Activated naive CD4-positive, alpha-beta T cell treated with Interleukin-2 at 50 U/mL for 16 hours (primary cell): ENCODE measurements around the gene ECM1.
A peak's percentile ranks its signal among the peaks of the same experiment; 100 is the strongest.

ENCODE experiments used
- DNase-seq: peaks from one replicate; pipeline ENCODE4 v3.0.0-alpha.2; 2020

The ECM1 gene

GRCh38 chr1:150507912-150508864 lies at the start of gene ECM1:
Gene ECM1, plus strand, starts transcription at chr1:150508109. Its CDS starts 101 bp downstream, at chr1:150508210.
- DNase-seq, result no peak

- peak; percentile 73 for DNase-seq
These were observed 43.5 kb upstream of the ECM1 start for GRCh38 chr1:150464422-150464826.

GRCh38 chr1:150466964-150467363 lies 40.9 kb upstream of the ECM1 start:
- DNase-seq, result no peak

GRCh38 chr1:150469291-150469690 lies 38.6 kb upstream of the ECM1 start:
- no peak for DNase-seq

DNA sequence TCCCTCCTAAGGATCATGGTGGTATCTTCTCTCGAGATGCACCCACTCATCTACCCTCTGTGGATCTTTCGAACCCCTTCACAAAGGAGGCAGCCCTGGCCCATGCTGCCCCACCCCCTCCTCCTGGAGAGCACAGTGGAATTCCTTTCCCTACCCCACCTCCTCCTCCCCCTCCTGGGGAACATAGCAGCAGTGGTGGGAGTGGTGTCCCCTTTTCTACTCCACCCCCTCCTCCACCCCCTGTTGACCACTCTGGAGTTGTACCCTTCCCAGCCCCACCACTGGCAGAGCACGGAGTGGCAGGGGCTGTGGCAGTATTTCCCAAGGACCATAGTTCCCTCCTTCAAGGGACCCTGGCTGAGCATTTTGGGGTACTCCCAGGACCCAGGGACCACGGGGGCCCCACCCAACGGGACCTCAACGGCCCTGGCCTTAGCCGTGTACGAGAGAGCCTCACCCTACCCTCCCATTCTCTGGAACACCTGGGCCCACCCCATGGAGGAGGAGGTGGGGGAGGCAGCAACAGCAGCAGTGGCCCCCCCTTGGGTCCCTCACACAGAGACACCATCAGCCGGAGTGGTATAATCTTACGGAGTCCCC lies 35.2 kb upstream of the ECM1 start:
- no peak for DNase-seq

DNA sequence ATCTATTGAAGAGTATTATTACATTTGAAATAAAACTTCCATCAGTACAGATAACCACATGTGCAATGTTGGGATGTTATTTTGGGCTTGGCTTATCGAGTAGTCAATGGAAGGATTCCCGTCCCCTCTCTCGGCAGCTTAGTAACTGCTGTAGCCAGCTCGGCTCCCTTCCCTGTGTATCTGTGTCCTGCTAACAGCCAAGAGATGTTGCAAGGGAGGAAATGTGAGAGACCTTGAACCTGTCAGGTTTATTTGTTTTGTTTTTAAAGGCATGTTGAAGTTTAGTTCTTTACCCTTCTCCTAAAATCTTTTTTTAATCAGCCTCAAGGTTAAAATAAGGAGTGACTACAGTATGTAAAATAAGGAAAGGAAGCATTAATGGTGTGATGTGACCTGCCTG lies 34.2 kb upstream of the ECM1 start:
- DNase-seq, result no peak

- DNase-seq, result no peak
These were observed 33.0 kb upstream of the ECM1 start for GRCh38 chr1:150474869-150475268.

DNA sequence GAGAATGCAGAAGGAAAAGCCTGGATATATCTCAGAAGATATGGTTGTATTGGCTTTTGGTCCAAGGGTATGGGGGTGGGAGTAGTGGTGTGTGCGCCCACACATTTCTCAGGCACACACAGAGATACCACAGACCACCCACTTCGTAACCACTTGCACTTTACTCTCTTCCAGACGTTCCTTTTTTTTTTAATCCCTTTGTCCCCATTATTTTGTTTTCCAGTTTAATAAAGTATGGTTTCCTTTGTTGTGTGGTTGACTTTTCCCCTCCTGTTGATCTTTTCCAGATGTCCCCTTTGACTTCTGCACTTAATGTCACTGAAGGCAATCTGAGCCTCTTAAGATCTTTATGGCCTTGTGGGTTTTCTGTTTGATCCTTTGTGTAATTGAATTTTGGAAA lies 31.2 kb upstream of the ECM1 start:
- no peak for DNase-seq

DNA sequence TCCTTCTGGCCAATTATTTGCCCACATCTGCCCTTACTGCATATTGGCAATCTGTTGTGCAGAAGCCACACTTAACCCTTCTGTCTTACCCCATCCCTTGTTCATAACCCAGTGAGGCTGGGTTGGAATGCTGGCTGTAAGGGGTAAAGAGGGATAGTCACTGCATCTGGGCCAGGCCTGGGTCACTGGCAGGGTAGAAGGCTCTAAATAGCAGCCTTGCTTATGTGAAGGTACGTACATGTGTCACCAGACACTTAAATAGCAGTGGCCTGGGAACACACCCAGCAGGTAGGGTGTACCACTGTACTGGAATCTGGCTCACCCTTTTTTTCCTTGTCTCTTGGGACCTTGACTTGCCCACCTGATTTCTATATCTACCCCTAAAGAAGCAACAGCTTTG lies 30.6 kb upstream of the ECM1 start:
- DNase-seq, result no peak

DNA sequence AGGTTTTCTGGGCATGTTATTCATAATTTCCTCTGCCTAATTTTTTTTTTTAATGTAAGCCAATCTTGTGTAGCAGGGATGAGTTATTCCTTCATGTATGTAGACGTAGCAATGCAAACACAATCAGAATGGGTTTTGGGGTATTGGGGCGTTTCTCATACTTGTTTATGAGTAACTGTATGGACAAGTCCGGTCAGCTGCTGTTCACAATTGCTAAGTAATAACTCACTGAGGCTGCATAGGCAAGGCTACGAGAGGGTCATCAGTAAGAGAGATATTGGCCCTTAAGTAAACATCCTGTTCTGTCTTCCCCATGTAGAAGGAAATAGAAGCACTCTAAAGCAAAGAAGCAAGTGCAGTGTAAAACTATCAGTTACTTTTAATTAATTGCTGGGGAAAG lies 30.2 kb upstream of the ECM1 start:
- no peak for DNase-seq

DNA sequence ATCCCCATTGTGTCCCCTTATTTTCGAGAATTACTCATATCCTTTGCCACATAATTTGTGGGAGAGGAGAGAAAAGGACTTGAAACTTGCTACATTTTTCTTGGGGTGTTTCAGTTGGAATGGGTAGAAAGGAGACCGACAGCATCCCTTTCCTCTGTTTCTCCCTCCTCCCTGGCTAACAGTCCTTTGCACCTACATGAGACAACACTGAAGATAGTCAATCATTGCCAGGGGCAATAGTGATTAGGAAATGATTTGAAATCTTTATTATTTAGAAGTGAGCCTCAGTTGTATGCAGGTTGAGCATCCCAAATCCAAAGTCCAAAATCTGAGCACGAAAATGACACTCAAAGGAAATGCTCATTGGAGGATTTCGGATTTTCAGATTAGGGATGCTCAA lies 28.5 kb upstream of the ECM1 start:
- DNase-seq, result no peak

DNA sequence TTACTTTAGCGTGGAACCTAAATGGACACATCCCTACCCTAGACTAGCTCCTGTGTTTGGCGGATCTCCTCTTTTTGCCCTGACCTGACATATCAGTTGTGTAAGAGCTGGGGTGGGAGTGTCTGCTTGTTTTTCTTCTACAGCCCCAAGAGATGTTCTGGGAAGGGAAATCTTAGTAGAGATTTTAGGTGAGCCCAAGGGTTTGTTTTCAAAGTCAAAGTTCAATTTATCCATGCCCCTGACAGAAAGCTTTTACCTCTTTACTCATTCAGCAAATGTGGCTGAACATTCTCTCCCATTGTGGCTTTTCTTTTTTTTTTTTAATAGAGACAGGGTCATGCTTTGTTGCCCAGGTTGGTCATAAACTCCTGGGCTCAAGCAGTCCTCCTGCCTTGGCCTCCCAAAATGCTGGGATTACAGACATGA lies 28.0 kb upstream of the ECM1 start:
- no peak for DNase-seq

DNA sequence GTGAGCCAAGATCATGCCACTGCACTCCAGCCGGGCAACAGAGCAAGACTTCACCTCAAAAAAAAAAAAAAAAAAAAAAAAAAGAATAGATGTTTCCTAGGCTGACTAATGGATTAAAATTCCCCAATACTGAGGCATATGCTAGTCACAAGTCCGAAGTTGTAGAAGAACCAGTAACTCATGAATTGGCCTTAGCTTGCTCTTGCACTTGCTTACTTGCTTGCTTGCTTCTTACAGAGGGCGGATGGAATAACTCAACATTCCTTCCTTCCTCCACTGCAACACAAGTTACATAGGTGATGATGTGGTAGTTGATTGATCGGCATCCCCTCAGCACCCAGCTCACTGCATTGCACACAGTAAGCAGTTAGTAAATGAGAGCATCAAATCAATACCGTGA lies 23.5 kb upstream of the ECM1 start:
- DNase-seq, result no peak

DNA sequence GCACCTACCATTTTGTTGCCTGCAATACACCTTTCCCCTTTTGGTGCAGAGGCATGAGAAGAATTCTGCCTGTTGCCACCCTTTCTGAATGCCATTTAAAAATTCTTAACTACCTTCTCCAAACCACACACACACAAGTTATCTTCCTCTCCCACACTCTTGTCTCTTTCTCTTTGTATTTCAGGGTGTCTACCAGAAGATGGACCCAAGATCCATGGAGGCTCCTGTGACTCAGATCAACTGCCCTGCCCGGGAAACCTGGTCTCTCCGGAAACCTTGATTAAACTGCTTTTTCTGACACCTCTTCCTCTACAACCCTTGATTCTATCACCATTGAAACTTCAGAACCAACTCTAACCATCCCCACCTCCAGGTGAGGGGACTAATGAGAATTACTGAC lies 23.0 kb upstream of the ECM1 start:
- DNase-seq, result no peak

DNA sequence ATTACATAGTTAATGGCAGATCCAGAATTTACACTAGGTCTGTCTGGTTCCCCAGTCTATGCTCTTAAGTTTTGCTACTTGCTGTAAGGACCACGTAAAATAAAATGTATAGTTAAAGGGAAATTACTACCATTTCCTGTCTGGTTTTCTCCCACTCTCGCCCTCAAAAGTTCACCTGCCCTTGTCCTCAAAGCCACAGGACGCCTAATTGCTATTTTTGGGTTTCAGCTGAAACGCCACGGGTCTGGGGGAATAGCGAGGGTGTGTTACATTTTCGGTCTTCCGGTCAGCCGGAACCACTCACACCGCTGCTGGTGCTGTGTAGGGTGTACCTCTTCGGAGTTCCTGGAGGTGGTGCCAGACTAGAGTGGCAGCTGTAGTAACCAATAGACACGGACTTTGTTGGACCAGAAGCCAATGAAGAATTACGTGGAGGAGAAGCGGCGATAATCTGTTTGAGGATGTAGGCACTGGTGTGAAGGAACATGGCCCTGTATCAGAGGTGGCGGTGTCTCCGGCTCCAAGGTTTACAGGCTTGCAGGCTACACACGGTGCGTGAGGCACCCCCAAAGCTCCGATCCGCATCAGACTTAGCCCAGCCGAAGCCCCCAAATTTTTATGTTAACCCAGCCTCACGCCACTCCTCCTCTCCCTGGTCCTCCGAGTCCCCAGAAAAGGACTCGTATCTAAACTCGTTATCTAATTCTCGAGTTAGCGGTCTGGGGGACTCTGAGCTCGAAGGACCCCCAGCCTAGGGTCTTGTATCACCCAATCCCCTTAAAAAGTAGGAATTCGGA lies 20.7 kb upstream of the ECM1 start, which contains the start of gene TARS2:
TSS of gene TARS2 (plus strand) at position 454 of the 797 bp plus-strand sequence. CDS start at position 486, 32 bp downstream.
- DNase-seq, result peak; percentile 95

GRCh38 chr1:150487763-150488115 lies 20.2 kb upstream of the ECM1 start:
- DNase-seq, result no peak

DNA sequence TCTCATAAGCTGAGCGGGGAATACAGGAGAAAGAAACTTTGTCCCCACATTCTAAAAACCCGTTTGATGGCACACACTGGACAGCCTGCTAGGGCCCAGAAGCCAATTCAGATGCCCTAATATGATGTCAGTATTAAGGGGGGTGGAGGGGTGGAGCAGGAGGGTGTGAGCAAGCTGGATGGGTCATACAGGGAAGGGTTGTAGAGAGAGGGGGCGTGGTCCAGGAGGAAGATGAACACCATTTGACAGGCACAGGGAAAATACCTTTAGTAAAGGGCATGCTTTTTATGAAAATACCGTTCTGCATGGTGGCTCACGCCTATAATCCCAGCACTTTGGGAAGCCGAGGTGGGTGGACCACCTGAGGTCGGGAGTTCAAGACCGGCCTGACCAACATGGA lies 14.7 kb upstream of the ECM1 start:
- DNase-seq, result no peak

- no peak for DNase-seq
These were observed 9.6 kb upstream of the ECM1 start for GRCh38 chr1:150498342-150498741.

DNA sequence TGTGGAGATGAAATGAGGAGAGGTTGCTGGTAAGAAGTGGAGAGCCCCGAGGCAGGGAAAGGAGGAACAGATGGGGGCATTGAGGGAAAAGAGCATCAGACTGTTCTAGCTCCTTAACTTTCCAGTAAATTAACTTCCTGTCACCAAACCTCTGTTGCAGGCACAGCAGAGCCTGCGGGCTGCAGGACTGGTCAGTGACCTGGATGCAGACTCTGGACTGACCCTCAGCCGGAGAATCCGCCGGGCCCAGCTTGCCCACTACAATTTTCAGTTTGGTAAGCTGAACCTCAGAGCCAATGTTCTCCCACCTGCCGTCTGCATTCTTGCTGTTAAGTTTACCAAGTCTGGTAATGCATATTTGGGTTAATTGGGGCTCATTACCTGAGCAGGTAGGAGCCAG lies 2.5 kb upstream of the ECM1 start:
- no peak for DNase-seq

GRCh38 chr1:150508982-150509381 lies 1.1 kb downstream of the ECM1 start:
- DNase-seq, result no peak

GRCh38 chr1:150511551-150511950 lies 3.6 kb downstream of the ECM1 start:
- DNase-seq, result no peak

DNA sequence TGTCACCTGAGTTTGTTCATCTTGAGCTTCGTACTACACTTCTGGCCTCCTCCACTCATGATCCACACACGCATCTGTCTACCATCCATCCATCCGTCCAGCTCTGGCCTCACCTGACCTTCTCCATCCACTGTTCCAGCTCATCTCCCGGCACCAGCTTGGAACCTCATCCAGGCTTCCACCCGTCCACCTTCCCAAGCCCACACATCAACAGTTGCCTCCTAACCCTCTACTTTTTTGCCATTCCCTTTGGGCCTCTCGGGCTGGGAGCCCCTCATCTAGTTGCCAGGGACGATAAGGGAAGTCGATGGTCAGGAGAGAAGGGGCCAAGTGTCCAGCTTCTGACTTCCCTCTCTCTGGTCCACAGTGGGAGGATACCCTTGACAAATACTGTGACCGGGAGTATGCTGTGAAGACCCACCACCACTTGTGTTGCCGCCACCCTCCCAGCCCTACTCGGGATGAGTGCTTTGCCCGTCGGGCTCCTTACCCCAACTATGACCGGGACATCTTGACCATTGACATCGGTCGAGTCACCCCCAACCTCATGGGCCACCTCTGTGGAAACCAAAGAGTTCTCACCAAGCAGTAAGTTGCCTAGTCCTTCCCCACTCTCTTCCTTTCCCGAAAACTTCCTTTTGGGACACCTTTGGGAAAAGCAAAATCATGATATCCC lies 4.2 kb downstream of the ECM1 start:
- no peak for DNase-seq

GRCh38 chr1:150512846-150513245 lies 4.9 kb downstream of the ECM1 start:
- DNase-seq, result no peak
